Femur (tissue), 1 donor: ENCODE measurements around the gene HOMER2.
A peak's percentile ranks its signal among the peaks of the same experiment; 100 is the strongest.

Source experiments
- DNase-seq: peaks from one replicate; pipeline ENCODE4 v3.0.0-alpha.2; 2017

HOMER2 gene

GRCh38 chr15:82855286-82856100 is 97.0 kb downstream of the HOMER2 start:
- no peak for DNase-seq

- DNase-seq = no peak
Measured at GRCh38 chr15:82854554-82854953, 98.0 kb downstream of the HOMER2 start.

GRCh38 chr15:82852941-82853561 is 99.5 kb downstream of the HOMER2 start:
- no peak for DNase-seq

- DNase-seq = no peak
Measured at GRCh38 chr15:82851981-82852511, 100.5 kb downstream of the HOMER2 start.

- DNase-seq = no peak
Measured at GRCh38 chr15:82851306-82851850, 101.1 kb downstream of the HOMER2 start.

GRCh38 chr15:82850731-82851130 is 101.8 kb downstream of the HOMER2 start:
- no peak for DNase-seq

GRCh38 chr15:82849556-82850512 is 102.7 kb downstream of the HOMER2 start:
- DNase-seq = peak; percentile 79

- DNase-seq = no peak
Measured at GRCh38 chr15:82848241-82848993, 104.1 kb downstream of the HOMER2 start.

- DNase-seq = no peak
Measured at GRCh38 chr15:82847703-82848102, 104.8 kb downstream of the HOMER2 start.

GRCh38 chr15:82846621-82847020 is 105.9 kb downstream of the HOMER2 start:
- DNase-seq = no peak

GRCh38 chr15:82845686-82846085 is 106.8 kb downstream of the HOMER2 start:
- no peak for DNase-seq

- DNase-seq = no peak
Measured at GRCh38 chr15:82843566-82843965, 109.0 kb downstream of the HOMER2 start.

GRCh38 chr15:82840166-82840565 is 112.4 kb downstream of the HOMER2 start:
- no peak for DNase-seq

GRCh38 chr15:82839136-82839535 is 113.4 kb downstream of the HOMER2 start:
- no peak for DNase-seq

- no peak for DNase-seq
Measured at GRCh38 chr15:82838096-82838735, 114.3 kb downstream of the HOMER2 start.

- no peak for DNase-seq
Measured at GRCh38 chr15:82835391-82835917, 117.1 kb downstream of the HOMER2 start.

- no peak for DNase-seq
Measured at GRCh38 chr15:82833362-82833682, 119.2 kb downstream of the HOMER2 start.

- DNase-seq = no peak
Measured at GRCh38 chr15:82832601-82833361, 119.7 kb downstream of the HOMER2 start.

- no peak for DNase-seq
Measured at GRCh38 chr15:82831894-82832600, 120.5 kb downstream of the HOMER2 start.
